HG02943 (cell line): Measurements from ENCODE around the gene UBE3B.

Experiments
- ATAC-seq: cut with Tn5 transposase; IDR thresholded peaks from one replicate; pipeline ENCODE4 v1.9.1; 2021; ENCODE audit warnings: mild to moderate bottlenecking, low read depth, moderate library complexity; ENCODE audit not compliant: unreplicated experiment

Gene UBE3B

DNA sequence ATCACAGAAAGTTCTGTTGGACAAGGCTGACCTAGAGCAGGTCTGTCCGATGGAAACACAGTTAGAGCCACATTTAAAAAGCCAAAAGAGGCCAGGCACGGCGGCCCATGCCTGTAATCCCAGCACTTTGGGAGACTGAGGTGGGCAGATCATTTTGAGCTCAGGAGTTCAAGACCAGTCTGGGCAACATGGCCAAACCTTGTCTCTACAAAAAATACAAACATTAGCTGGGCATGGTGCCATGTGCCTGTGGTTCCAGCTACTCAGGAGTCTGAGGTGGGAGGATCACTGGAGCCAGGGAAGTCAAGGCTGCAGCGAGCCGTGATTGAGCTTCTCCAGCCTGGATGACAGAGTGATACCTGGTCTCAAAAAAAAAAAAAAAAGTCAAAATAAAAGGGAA is 14.9 kb downstream of the UBE3B start:
- no peak for ATAC-seq

DNA sequence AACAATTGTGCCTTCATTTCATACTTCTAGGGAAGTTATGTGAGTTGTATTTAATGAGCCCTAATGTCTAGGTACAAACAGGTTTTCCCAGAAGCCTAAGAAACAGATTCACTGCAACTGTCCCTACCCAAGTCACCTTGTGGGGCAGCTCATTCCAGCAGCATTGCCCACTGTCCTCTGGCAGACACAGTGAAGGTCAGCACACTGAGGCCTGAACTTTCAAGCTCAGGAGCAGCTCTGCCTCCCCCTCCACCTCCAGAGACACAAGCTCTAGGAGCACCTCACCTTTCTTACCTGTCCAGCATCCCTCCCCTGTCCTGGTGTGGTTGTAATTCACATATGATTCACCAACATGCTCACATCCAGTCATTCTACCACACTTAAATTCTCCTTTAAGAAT is 15.7 kb downstream of the UBE3B start:
- ATAC-seq = no peak

DNA sequence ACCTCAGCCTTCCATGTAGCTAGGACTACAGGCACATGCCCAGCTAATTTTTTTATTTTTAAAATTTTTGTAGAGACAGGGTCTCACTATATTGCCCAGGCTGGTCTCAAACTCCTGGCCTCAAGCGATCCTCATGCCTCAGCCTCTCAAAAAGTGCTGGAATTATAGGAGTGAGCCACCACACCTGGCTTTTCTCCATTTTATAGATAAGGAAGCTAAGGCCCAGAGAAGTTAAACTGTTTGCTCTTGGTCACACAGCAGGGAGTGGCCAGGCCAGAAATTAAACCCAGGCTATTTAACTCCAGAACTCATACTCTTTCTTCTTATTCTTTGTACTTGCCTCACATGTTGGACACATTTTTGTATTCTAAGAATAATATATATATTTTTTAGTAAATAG is 16.5 kb downstream of the UBE3B start:
- ATAC-seq = no peak

GRCh38 chr12:109494348-109494881 is 17.0 kb downstream of the UBE3B start:
- no peak for ATAC-seq

DNA sequence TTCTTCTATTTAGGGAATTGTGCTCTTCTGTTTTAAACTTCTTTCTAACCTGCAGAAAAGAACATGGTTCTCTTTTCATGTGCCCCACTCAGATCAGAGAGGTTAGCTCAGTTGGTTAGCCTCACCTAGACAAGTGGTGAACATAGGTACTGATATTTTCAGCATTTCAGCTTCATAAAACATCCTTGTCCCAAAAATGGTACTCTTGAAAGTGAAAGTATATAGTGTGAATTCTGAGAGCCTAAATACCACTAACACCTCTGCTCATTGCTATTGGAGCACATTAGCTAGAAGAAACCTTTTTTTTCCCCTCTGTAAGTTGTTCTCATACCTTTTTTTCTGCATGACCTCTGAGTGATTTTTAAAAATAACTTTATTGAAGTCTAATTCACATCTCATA is 17.6 kb downstream of the UBE3B start:
- no peak for ATAC-seq

- ATAC-seq = no peak
Measured at GRCh38 chr12:109496306-109496705, 18.9 kb downstream of the UBE3B start.

DNA sequence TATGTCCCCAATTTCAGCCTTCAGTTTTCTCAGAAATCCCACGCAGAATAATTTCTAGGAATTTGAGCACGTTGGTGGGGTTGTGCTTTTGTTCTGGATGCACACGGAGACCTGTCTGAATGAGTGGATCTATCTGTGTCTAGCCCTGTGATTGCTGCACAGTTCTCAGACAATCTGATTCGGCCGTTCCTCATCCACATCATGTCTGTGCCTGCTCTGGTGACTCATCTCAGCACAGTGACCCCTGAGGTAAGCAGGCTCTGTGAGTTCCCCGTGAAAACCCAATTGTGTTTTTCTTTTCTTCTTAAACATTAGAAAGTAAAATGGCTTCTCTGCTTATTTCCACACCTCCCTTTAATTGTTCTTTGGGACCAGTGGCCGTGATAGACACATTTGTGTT is 20.2 kb downstream of the UBE3B start:
- ATAC-seq = no peak

GRCh38 chr12:109500406-109501185 is 23.2 kb downstream of the UBE3B start:
- ATAC-seq = no peak

GRCh38 chr12:109501299-109501698 is 23.9 kb downstream of the UBE3B start:
- ATAC-seq = no peak

DNA sequence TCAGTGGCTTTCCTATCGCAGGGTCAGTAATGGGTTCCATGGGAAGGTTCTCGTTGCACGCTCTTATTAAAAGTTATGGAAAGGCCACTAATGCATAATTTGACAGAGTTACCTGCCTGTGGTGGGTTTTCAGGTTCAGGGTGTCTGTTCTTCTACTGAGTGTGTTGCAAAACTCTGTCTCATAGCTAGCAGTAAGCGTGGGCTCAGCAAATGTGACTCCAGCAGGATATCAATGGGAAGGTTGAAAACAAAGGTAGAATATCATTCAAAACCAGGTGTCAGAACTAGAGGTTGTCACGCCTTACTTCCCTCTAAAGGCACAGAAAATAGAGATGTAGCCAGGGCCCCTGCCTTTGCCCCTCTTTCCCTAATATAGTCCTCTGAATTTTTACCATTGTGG is 24.9 kb downstream of the UBE3B start:
- ATAC-seq = no peak

- ATAC-seq = no peak
Measured at GRCh38 chr12:109503611-109504010, 26.2 kb downstream of the UBE3B start.

DNA sequence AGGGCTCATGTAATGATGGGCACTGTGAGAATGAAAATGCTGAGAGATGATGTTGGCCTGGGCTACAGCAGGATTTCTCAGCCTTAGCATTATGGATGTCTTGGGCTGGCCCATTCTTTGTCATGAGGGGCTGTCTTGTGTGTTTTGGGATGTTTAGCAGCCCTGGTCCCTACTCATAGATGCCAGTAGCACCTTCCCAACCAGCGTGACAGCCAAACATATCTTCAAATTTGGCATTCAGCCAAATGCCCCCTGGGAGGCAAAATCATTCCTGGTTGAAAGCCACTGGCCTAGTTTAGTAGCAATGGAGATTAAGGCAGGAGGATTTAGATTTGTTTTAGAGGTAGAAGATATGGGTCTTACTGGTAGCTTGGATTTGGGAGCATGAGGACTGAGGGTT is 26.6 kb downstream of the UBE3B start:
- ATAC-seq = no peak

DNA sequence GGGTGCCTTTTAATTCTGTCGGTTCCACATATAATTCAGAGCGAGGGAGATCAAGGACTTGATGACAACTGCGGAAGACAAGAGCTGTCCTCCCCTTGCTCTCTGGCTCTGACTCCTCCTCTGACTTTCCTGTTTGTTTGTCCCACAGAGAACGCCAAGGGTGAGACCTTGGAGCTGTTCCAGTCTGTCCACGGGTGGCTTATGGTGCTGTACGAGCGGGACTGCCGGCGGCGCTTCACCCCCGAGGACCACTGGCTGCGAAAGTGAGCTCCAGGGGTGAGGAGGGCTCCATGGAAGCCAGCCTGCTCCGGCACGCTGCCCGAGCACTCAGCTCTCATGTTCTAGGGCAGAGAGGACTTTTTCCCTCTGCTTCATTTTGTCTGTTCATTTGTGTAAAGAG is 32.8 kb downstream of the UBE3B start:
- no peak for ATAC-seq

DNA sequence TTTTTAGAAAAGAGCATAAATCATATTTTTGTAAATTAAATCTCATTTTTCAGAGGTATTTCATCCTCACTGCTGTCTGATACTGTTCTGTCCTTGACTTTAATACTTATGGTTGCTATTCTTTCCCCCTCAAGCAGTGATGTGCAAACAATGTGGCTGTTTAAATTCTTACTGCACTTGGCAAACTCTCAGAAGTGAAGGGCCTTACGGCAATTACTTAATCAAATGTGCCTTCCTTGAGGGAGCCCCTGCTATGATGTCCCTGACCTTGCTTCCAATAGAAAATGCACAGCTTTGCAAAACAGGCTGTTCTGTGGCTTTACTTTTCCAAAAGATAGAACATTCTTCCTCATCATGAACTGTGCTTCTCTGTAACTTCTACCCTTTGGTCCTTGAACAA is 35.2 kb downstream of the UBE3B start:
- no peak for ATAC-seq

DNA sequence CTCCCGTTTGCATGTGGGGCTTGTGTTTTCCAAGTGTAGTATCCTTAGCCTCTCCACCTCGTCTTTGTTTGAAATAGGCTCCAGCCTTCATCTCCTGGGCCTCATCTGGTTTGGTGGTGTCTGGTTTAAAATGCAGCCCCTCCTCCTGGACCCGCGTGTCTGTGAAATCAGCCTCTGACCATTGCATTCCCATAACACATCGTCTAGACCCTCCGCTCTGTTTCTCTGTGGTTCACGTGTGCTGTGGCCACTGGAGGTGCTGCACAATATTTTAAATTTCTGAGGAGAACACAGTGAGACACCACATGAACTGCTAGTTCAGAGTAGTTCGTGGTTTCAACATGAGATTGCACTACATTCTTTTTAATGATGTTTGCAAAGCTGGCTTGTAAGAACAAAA is 35.6 kb downstream of the UBE3B start:
- ATAC-seq = no peak

DNA sequence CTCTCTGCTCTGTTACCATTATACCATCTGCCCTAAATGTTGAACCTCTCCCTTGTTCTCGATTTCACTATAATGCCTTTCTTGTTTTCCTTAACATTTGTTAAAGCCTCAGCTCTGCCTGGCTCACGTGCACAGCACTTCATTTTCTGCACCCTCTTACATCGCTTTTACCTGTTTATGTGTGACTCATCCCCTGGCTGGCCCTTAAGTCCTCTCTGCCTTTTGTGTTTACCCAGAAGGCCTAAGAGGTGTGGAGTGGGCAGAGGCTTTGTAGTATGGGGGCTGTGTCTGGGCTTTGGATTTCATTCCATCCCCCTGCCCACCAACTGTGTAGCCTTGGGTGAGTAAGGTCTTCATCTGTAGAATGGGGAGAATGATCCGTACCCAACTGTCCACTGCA is 36.5 kb downstream of the UBE3B start:
- no peak for ATAC-seq

GRCh38 chr12:109517619-109518018 is 40.2 kb downstream of the UBE3B start:
- no peak for ATAC-seq

DNA sequence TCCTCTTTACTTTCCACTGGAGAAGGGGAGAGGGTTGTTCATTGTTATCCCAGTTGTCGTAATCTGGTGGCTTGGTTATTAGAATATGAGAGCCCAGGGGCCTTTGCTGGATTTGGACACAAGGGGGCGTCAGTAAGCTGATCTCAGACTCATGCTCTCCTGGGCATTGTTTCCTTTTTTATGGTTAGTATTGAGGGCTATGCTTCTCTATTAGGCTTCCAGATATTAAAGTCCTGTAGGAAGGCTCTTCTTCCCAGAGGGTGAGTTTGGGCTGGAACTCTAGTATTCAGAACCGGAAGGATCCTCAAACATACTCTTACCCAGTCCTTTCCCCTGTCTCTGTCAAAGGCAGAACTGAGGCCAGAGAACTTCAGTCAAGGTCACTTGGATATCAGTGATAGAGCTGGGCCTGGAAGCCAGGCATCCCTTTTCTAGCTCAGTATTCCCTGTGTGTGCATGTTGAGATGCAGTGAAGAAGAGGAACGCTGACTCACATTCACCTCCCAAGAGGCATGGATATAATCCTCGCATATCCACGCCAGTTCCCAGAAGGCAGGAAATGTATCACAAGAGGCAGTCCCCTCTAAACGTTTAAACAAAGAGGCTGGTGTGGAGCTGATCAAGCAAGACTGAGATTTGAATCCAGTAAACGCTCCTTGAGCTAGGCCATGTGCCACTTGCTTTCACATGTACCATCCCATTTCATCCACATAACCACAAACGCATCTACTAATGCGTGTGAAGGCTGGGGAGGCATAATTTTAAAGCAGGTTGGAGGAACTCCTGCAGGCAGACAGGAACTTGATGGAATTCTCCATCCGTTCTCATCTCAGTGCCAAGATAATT is 41.6 kb downstream of the UBE3B start:
- ATAC-seq = no peak

GRCh38 chr12:109519787-109520186 is 42.4 kb downstream of the UBE3B start:
- no peak for ATAC-seq

DNA sequence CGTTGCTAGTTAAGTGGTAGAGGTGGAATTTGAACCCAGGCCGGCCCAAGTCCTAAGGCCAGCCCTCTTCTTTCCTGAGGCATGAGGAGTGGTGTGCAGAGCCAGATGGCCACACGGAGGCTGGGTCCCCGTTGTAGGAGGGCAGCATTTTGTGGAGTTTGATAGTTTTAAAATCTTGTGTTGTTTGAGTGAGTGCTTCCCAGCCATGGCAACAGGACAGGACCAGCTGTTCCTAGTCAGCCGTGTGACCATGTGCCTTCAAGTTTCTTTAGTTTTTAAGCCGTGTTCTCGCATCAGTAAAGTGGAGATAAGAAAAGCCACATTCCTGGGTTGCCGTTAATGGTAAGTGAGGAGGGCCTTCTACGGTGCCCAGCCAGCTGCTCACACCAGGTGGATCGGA is 44.4 kb downstream of the UBE3B start:
- ATAC-seq = no peak

DNA sequence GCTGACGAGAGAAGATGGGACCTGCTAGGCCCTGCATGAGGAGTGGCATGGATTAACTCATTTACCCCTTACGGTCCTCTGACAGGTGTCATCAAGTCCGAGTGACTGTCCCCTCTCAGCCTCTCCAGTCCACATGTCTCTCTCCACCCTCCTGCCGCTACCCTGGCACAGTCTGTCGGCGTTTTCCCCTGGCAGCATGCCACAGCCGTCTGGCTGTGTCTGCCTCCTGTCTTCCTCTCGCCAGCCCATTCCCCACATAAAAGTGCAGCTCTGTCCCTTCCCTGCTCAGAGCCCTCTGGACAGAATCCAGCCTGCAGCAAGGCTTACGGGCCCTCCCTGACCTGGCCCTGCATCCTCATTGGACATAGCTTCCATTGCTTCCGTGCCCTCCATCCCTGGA is 45.6 kb downstream of the UBE3B start:
- ATAC-seq = no peak

- no peak for ATAC-seq
Measured at GRCh38 chr12:109523504-109523903, 46.1 kb downstream of the UBE3B start.
